Measurements from ENCODE around the gene GIMD1.

Gene GIMD1

GRCh38 chr4:106312997-106313522 is 55.5 kb downstream of the GIMD1 start:
- no peak for DNase-seq

- no peak for DNase-seq
These were observed 56.2 kb downstream of the GIMD1 start for GRCh38 chr4:106312377-106312776.
